ENCODE results near the gene PARVA.
A peak's percentile ranks its signal among the peaks of the same experiment; 100 is the strongest.

PARVA gene

DNA sequence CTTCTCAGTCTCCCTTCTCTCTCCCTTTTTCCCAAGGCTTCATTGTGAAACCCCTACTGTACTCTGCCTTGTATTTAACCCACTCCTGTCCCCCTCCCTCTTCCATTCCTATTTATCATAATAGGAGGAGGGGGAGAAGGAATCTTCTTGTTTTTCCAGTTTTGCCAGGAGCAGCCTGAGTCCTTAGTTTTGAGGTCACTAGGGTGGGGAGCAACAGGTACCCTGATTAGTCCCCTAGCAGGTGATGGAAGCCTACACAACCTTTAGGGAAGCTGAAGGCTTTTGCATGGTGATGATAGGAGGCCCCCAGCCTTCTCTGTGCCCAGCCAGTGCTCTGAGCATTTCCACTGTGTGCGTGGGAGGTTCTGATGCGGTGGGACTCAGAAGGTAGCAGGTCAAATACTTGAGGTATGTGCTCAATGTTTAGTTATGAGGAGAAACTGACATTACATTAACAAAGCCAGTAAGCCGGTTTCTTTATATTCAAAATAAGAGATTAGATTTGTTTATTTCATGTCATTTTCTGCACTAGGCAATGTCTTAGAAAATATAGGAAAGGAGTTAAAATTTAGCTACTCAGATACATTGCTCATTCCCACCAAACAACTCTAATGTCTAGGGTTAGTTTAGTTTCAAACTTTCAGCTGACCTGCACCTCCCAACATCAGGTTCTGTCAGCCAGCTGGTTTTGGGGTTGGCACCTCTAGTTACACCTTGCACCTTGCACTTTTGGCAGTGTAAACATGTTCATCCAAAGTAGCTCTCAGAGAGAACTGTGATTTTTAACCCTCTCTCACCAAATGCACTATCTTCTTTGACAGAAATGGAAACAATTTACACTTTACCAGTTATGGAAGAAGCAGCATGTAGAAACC is 26.0 kb downstream of the PARVA start:
- DNase-seq (ENCODE audit: low read depth in 2 of 2), result no peak

DNA sequence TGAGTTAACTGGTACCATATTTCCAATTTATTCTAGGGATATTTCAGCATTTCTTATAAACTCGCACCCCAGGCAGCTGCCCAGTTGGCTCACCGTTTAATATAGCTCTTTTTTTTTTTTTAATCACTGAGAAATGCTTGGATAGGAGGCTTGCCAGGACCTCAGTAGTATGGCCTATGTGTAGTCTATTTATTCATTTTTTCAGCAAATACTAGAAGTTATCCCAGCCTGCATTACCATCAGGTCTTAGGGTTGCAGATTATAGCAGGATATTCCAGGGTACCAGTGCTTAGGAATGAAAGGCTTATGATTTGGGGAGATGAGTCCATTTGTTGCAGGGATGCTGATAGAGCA is 26.6 kb downstream of the PARVA start:
- no peak for DNase-seq (ENCODE audit: low read depth in 2 of 2)

DNA sequence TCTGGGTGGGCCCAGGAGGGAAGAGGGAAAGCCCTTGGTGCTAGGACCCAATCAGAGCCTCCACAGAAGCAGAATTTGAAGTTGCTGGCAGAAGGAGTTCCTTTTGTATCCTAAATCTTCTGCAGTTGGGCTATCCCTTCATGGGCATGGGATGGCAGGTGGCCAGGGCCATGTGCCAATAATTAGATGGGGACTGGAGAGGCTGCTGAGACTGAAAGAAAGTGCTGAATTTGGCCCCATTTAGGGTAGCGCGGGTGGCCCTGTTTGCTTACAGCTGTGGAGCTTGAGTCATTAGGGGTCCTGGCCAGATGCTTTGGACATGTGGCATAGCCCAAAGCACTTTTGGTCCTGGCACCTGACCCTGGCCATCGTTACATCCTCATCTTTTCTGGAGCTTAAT is 27.1 kb downstream of the PARVA start:
- DNase-seq (ENCODE audit: low read depth in 2 of 2), result no peak

DNA sequence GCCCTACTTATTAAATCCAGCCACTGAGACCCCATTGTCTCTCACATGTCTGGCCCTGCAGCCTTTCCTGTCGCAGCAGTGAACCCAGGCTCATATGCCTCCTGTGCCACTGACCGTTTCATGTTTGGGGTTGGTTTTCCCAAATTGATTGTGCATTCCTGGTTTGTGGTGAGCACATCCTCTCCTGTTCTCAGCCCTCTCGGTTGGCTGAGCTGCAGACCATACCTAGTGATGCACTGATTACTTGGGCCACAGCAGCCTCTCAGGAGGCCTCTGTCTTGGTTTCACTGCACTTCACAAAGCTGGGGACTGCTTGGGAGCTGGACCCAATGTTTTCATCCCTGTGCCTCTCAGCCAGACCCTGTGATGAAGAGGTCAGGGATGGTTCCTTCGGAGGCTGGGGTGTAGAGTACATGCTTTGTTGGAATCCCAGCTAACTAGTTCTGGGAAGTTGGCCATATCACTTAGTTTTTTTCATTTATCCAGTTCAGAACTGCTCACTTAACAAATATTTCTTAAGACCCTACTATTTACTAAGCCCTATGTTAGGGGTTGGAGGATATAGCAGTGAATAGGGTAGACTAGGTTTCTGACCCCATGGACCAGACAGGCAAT is 30.9 kb downstream of the PARVA start:
- no peak for DNase-seq (ENCODE audit: low read depth in 2 of 2)

DNA sequence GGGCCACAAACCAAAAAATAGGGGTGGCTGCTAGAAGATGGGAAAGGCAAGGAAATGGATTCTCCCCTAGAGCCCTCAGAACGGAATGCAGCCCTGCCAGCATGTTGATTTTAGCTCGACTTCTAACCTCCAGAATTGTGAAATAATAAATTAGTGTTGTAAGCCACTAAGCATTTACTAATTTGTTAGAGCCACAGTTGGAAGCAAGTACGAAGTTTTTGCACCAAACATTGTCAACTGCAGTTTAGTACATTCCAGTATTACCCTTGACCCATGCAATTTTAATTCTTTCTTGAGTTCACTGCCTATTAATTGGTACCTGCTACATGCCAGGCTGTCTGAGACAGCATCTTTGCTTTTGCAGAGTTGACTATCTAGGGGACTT is 32.2 kb downstream of the PARVA start:
- no peak for DNase-seq (ENCODE audit: low read depth in 2 of 2)

DNA sequence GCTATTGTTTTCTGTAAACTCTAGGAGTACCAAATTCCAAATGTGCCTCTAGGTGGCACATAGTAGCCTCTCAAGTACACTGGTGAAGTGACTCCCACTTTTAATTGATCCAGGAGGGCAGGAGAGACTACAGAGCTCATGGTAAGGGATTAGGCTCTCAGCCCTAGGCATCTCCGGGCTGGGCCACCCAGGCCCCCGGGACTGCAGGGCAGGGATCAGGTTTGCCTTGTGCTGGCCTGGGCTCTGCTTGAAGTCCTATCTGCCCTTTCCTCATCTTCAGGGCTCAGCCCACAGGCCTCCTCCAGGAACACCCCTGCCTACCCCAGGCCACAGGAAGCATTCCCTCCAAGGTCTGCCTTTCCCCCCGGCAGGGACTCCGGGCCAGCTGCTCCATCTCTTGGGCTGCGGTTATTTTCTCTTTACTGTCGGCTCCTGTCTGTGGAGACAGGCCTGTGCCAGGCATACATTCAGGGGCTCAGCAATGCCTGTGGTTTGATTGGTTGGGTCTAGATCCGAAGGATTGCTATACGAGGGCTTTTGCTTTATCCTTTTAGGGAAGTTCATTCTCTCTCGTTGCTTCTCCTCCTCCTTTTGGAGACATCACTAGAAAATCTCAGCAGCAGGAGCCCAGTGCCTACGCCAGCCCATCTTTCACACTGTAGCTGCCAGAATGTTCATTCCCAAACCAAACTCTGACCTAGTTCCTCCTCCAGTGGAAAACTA is 32.8 kb downstream of the PARVA start:
- DNase-seq (ENCODE audit: low read depth in 2 of 2), result peak; percentile 73 to 74

DNA sequence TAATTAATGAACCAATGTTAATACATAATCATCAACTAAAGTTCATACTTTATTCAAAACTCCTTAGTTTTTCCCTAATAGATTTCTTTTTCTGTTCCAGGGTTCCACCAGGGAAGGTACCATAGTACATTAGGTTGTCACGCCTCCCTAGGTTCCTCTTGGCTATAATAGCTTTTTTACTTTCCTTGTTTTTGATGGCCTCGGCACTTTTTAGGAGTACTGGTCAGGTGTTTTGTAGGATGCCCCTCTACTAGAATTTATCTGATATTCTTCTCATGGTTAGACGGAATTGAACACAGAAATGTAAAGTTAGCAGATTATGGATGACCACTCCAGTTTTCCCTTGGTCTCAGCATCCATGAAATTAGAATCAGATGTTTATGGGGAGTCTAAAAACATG is 34.0 kb downstream of the PARVA start:
- DNase-seq (ENCODE audit: low read depth in 2 of 2), result no peak

DNA sequence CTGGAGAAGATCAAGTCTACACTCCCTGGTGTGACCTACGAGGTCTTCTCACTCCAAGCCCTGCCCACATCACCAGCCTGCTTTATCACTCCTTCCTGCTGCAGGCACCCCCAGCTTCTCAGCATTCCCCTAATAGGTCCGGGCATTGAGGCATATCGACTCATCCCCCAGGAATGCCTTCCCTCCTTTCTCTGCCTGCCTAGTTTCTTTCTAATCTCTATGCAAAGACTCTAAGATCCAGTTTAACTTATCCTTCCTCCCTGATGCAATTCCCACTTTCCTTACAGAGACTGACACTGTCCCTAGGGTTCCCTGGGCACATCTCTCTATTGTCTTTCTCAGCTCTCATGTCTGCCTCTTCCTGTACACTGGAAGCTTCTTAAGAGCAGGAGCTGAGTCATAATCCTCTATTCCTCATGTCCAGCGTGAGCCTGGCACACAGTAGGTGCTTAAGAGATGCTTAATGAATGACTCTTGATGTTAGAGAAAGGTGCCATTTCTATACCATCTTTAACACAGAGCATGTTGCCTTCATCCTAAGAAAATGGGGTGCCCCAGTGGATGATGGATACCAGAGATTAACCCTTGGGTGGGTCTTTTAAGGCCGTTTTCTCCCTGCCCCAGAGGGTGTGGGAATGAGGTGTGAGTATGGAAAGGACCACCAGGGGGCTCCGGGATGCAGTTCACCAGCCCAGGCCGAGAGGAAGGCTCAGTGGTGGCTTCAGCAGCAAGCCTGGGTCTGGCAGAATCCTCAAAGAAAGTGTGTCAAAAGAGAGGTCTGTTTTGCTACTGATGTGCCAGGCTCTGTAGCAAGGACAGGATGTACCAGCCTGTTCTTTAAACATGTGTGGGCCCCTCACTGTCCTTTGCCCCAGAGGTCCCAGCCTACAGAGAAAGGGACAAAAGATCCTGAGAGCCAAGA is 34.7 kb downstream of the PARVA start:
- DNase-seq (ENCODE audit: low read depth in 2 of 2), result peak; percentile 96

DNA sequence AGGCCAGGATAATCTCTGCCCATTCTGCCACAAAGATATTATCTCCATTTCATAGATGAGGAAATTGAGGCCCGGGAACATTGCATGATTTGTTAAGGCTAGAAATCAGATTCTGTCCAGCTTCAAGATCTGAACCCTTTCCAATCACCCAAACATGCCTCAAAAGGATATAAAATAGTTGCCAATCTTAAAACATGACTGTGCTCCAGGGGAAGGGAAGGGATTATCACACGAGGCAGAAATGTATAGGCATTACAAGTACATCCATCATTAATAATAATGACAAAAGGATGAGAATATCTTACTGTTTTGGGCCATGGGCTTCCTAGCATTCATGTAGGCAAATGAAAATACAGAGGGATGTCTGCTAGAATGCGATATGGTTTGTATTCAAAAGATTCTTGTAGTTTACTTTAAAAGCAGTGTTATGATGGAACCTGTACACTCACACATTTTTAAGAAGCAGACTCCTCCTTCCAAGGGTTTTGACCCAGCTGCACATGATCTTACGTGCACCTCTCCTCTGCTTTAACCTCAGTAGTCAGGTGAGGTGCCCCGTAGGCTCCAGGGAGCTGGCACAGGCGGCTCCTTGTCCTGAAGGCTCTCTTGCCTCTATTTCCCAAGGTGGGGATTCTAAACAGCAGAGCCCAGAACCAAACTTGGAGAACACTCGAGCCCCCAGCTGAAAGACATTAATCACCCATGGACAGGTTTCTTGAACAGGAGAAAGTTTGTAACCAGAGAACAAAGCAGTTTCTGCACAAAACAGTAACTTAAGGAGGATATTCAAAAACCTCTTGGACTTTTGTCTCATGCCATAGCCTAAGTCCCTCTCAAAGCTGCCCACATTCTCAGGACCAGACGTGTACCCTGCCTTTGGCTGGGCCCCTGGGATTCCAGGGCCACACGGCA is 36.0 kb downstream of the PARVA start:
- DNase-seq (ENCODE audit: low read depth in 2 of 2), result no peak

DNA sequence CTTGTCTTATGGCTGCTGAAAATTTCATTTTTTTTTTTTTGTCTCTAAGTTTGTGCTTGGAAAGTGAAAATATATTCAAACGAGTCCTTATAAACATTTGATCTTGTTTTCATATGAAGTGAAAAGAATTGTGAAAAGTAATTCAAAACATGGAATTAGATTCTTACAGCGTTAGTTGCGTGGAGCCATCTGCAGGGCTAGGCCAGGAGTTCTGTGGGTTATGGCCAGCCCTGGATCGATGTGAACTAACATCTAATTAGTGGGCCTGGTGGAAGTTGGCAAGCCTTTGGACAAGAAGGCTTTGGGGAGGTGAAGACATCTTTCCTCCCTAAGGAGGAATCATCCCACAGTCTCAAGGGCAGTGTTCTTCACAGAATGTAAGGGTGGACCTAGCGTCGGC is 37.2 kb downstream of the PARVA start:
- DNase-seq (ENCODE audit: low read depth in 2 of 2), result no peak

DNA sequence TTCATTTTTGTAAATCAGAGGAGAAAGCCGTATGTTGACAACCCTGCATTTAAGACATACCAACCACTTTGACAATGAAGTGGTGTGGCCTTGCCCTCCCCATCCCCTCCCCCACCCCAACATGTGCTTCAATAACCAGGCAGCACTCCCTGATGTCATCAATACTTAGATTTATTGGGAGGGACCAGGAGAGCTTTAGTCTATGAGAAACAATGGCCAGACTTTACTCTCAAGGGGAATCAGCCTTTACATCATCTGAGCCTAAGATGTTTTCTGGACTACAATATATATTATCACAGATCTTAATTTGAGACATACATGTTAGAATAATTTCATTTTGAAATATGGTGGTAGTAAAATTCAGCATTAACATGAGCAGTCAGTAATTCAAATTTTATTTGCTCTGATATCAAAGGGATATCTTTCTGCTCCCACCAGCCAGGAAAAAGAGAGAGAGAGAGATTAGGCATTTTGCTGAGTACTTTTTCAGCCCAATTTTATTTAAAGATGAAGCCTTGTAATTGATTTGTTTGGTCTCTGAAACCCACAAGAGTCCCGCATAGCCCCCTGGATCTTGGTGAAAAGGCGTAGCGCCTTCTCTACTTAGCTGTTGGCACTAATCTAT is 38.1 kb downstream of the PARVA start:
- no peak for DNase-seq (ENCODE audit: low read depth in 2 of 2)

DNA sequence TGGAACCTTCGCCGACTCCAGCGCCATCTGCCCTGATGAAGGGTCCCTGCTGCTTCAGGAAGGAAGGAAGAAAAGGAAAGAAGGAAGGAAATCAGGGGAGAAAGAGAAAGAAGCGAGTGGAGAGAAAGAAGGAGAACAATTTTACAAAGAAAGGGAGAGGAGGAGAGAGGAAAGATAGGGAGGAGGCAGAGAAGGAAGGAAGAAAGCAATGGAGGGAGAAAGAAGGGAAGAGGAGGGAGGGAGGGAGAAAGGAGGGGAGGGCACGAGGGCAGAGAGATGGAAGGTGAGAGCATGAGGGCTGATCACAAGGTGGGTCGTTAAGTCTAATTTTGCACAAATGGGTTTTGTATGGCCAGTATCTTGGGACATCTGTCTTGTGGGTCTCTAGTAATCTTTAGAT is 39.2 kb downstream of the PARVA start:
- DNase-seq (ENCODE audit: low read depth in 2 of 2), result no peak

DNA sequence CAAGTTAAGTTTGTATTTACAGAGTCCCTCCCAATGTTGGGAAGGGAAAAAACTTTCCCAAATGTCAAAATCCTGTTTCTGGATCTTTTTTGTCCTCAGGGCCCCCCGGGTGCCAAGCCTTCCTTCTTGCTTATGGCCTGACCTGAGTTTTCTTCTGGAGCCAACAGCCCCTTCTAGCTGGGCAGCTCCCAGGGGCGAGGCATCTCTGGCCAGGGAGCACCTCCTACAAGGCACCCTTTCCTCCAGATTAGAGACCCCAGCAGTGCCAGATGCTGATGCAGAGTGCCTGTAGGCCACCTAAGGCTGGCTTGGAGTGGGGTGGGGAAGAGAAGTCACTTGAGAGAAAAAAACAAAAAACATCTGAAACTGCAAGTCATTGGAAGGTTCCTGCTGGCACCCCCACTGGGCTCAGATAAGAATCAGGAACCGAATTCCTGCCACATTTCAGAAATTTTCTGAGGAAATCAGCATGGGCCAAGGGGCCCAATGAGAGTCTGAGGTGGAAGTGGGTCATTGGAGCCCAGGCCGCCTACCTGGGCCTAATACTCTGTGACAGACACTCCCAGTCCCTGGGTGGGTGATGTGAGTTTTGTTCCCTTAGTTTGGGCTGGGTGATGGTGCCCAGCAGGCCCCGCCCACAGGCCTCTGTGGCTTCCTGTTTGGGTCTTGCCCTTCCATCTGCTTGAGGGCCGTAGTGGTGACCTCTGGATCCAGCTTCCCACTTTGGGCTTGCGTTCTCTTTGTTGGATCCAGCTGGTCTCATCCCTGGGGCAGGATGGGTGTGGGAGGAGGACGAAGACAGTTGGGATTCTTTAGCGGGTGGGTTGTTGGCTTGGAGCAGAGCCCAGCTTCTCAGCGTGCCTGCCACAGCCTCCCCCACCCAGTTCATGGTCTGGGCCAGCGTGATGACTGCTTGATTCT is 40.6 kb downstream of the PARVA start:
- no peak for DNase-seq (ENCODE audit: low read depth in 2 of 2)

DNA sequence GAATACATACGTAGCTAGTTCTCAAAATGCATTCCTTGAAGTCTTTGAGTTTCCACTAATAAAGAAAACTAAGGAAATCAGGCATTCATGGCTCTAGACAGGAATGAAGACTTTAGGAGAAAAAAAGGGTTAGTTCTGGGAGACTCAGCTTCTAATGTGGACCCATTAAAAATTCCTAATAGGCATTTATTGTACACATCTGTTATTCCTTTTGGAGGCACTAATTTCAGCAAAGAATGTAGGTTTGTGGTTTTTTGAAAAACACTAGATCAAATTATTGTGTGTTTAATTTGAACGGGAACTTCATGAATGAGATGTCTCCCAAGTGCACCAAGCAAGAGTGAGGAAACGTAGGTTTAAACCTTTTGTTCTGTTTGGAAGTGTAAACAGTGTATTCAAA is 42.7 kb downstream of the PARVA start:
- peak; percentile 65 to 70 for DNase-seq (ENCODE audit: low read depth in 2 of 2)

DNA sequence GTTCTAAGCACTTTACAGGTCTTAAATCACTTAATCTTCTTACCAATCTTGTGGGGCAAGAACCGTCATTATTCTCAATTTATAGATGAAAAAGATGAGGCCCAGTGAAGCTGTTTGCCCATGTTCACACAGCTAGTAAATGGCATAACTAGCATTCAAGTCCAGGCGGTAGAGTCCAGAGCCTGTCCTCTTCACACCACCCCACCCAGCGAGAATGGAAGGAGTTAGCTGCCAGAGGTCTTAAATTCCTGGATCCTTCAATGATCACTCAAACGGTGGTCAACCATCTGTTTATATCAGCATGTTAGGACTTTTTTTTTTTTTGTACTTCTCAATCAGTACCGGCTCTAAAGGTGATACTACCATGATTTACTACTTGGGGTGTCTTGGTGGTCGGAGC is 43.3 kb downstream of the PARVA start:
- DNase-seq (ENCODE audit: low read depth in 2 of 2), result no peak

DNA sequence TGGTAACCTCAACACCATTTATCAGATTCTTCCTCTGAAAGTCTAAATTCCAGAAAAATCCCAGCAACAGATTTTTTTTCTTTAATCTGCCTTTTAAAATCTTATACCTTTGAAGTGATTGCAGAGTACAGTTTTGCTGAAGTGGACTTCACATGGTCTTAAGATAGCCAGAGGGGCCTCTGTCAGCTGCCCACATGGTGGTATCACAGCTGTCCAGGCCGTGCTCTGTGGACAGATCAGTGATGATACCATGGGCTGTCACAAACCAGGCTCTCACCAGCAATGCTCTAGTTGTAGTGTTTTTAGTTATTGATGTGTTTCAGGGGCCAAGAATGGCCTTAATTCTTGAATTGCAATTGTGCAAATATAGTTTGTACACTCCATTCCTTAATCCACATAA is 44.0 kb downstream of the PARVA start:
- DNase-seq (ENCODE audit: low read depth in 2 of 2), result no peak

DNA sequence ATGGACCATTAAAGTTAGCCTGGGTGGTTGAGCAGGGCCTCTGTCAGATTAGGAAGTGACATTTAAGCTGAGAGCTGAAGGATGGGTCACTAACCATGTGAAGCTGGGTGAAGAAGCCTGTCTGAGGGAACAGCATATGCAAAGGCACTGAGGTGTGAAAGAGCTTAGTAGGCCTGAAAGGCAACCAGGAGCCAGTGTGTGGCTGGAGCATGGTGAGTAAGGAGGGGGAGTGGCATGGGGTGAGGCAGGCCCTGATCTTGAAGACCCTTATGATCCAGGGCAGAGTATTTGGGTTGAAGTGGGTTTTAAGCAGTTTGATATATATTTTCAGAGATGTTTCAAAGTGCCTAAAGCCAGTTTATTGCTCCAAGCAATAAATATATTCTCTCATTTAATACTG is 48.8 kb downstream of the PARVA start:
- no peak for DNase-seq (ENCODE audit: low read depth in 2 of 2)

DNA sequence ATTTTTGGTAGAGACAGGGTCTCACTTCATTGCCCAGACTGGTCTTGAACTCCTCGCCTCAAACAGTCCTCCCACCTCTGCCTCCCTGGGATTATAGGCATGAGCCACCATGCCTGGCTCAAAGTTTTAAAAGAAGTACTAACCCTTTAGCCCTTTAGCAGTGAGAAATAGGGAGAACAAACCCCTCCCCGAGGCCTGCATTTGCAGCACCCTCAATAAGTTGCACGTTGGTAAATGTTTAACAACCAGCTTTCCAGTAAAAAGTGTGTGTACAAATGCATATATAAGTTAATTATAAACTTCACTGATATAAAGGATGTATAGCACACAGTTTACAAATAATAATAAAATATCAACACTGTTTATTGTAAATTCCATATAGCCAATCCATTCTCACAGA is 51.8 kb downstream of the PARVA start:
- no peak for DNase-seq (ENCODE audit: low read depth in 2 of 2)

DNA sequence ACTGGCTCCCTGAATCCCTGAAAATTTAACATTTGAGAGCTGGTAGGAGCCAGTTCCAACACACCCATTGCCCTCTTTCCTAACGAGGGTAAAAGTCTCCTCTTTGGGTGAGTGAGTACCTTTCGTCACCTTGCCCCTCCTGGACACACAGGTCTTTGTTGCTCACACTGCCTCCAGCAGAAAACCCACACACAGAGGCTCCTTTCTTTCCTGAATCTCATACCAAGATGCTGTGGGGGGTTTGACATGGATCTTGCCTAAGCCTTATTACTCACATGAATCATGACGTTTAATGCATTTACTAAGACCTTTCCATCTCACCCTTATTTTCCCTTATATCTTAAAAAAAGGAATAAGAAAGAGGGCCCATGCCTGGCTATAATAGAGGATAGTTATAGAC is 53.0 kb downstream of the PARVA start:
- DNase-seq (ENCODE audit: low read depth in 2 of 2), result no peak
